Neuron (in vitro differentiated cells): Measurements from ENCODE around the gene ATP1B1.

Experiments used
- H2AFZ ChIP-seq: one replicate; pipeline ENCODE4 v1.6.1; 2013; ENCODE audit warnings: low read depth, mild to moderate bottlenecking, inconsistent platforms, low read length, moderate library complexity
- H3K27me3 ChIP-seq: one replicate; pipeline ENCODE4 v1.6.1; 2013; ENCODE audit warnings: low read length; ENCODE audit not compliant: insufficient read depth
- H3K36me3 ChIP-seq: one replicate; pipeline ENCODE4 v1.6.1; 2013; ENCODE audit warnings: low read length; ENCODE audit not compliant: insufficient read depth
- H3K4me1 ChIP-seq: one replicate; pipeline ENCODE4 v1.6.1; 2013; ENCODE audit warnings: low read length; ENCODE audit not compliant: insufficient read depth
- H3K4me3 ChIP-seq: 2 replicates; pipeline ENCODE4 v1.5.1; 2013; ENCODE audit warnings: mild to moderate bottlenecking, low read length, moderate library complexity
- H3K9me3 ChIP-seq: one replicate; pipeline ENCODE4 v1.6.1; 2013; ENCODE audit warnings: low read length

Gene ATP1B1

GRCh38 chr1:169127305-169127704 is 20.8 kb downstream of the ATP1B1 start:
- Histone ChIP-seq H3K4me1 (no peaks in the 10 kb centered on the region), H3K27me3 (no peaks in the 10 kb centered on the region), H3K4me3 (no peak overlapping the region), H3K36me3 (peaks cover 65% of the 10 kb centered on the region), H3K9me3 (no peaks in the 10 kb centered on the region), H2AFZ (no peak overlapping the region)

- no peaks in the 10 kb centered on the region for H3K27me3 ChIP-seq
- peaks cover 71% of the 10 kb centered on the region for H3K36me3 ChIP-seq
- H3K9me3 ChIP-seq = no peaks in the 10 kb centered on the region
- no peaks in the 10 kb centered on the region for H3K4me1 ChIP-seq
- H3K4me3 ChIP-seq = no peak overlapping the region
- no peak overlapping the region for H2AFZ ChIP-seq
These were observed 22.1 kb downstream of the ATP1B1 start for GRCh38 chr1:169128562-169128961.

- Histone ChIP-seq H3K36me3 (peaks cover 69% of the 10 kb centered on the region), H2AFZ (no peak overlapping the region), H3K4me1 (no peaks in the 10 kb centered on the region), H3K4me3 (no peak overlapping the region), H3K9me3 (no peaks in the 10 kb centered on the region), H3K27me3 (no peaks in the 10 kb centered on the region)
These were observed 22.8 kb downstream of the ATP1B1 start for GRCh38 chr1:169129109-169129784.

- H3K36me3 ChIP-seq = peaks cover 54% of the 10 kb centered on the region
These were observed 24.2 kb downstream of the ATP1B1 start for GRCh38 chr1:169130683-169131082.

GRCh38 chr1:169132512-169133227 is 26.2 kb downstream of the ATP1B1 start:
- H3K9me3 ChIP-seq = no peaks in the 10 kb centered on the region
- H3K27me3 ChIP-seq = no peaks in the 10 kb centered on the region
- H2AFZ ChIP-seq = no peak overlapping the region
- H3K36me3 ChIP-seq = peaks cover 48% of the 10 kb centered on the region
- no peak overlapping the region for H3K4me3 ChIP-seq
- H3K4me1 ChIP-seq = no peaks in the 10 kb centered on the region

More at GRCh38 chr1:169130683-169131082, 24.2 kb downstream of the ATP1B1 start:
- H3K4me3 ChIP-seq = no peak overlapping the region
- no peaks in the 10 kb centered on the region for H3K4me1 ChIP-seq
- no peak overlapping the region for H2AFZ ChIP-seq
- H3K9me3 ChIP-seq = no peaks in the 10 kb centered on the region
- no peaks in the 10 kb centered on the region for H3K27me3 ChIP-seq

GRCh38 chr1:169133228-169133576 is 26.7 kb downstream of the ATP1B1 start:
- no peak overlapping the region for H3K4me3 ChIP-seq
- no peaks in the 10 kb centered on the region for H3K9me3 ChIP-seq
- no peaks in the 10 kb centered on the region for H3K4me1 ChIP-seq
- peaks cover 43% of the 10 kb centered on the region for H3K36me3 ChIP-seq
- no peak overlapping the region for H2AFZ ChIP-seq
- no peaks in the 10 kb centered on the region for H3K27me3 ChIP-seq

GRCh38 chr1:169133801-169134502 is 27.5 kb downstream of the ATP1B1 start:
- Histone ChIP-seq H3K4me1 (no peaks in the 10 kb centered on the region), H3K27me3 (no peaks in the 10 kb centered on the region), H3K36me3 (peaks cover 35% of the 10 kb centered on the region), H3K9me3 (no peaks in the 10 kb centered on the region), H2AFZ (no peak overlapping the region), H3K4me3 (no peak overlapping the region)

GRCh38 chr1:169137357-169137756 is 30.9 kb downstream of the ATP1B1 start:
- Histone ChIP-seq H3K27me3 (no peaks in the 10 kb centered on the region), H2AFZ (no peak overlapping the region), H3K36me3 (peaks cover 7% of the 10 kb centered on the region)

GRCh38 chr1:169138866-169139670 is 32.6 kb downstream of the ATP1B1 start:
- H3K36me3 ChIP-seq = no peaks in the 10 kb centered on the region
- H3K4me3 ChIP-seq = no peak overlapping the region
- no peaks in the 10 kb centered on the region for H3K9me3 ChIP-seq
- H3K27me3 ChIP-seq = no peaks in the 10 kb centered on the region
- no peaks in the 10 kb centered on the region for H3K4me1 ChIP-seq
- no peak overlapping the region for H2AFZ ChIP-seq

More at GRCh38 chr1:169137357-169137756, 30.9 kb downstream of the ATP1B1 start:
- Histone ChIP-seq H3K4me3 (no peak overlapping the region), H3K9me3 (no peaks in the 10 kb centered on the region), H3K4me1 (no peaks in the 10 kb centered on the region)

- Histone ChIP-seq H3K27me3 (no peaks in the 10 kb centered on the region), H3K4me1 (no peaks in the 10 kb centered on the region), H3K9me3 (no peaks in the 10 kb centered on the region)
These were observed 34.9 kb downstream of the ATP1B1 start for GRCh38 chr1:169141356-169141755.

GRCh38 chr1:169142129-169142528 is 35.6 kb downstream of the ATP1B1 start:
- H3K27me3 ChIP-seq = no peaks in the 10 kb centered on the region
- no peak overlapping the region for H3K4me3 ChIP-seq
- no peaks in the 10 kb centered on the region for H3K36me3 ChIP-seq
- no peak overlapping the region for H2AFZ ChIP-seq
- H3K4me1 ChIP-seq = peaks cover 5% of the 10 kb centered on the region
- no peaks in the 10 kb centered on the region for H3K9me3 ChIP-seq

More at GRCh38 chr1:169141356-169141755, 34.9 kb downstream of the ATP1B1 start:
- no peaks in the 10 kb centered on the region for H3K36me3 ChIP-seq
- H3K4me3 ChIP-seq = no peak overlapping the region
- no peak overlapping the region for H2AFZ ChIP-seq

- Histone ChIP-seq H3K27me3 (no peaks in the 10 kb centered on the region), H3K4me3 (no peak overlapping the region), H3K4me1 (peaks cover 5% of the 10 kb centered on the region), H3K9me3 (no peaks in the 10 kb centered on the region), H3K36me3 (no peaks in the 10 kb centered on the region), H2AFZ (no peak overlapping the region)
These were observed 36.9 kb downstream of the ATP1B1 start for GRCh38 chr1:169143346-169143745.
